Measurements from ENCODE around the gene CISTR.
A peak's percentile ranks its signal among the peaks of the same experiment; 100 is the strongest.

Gene CISTR

DNA sequence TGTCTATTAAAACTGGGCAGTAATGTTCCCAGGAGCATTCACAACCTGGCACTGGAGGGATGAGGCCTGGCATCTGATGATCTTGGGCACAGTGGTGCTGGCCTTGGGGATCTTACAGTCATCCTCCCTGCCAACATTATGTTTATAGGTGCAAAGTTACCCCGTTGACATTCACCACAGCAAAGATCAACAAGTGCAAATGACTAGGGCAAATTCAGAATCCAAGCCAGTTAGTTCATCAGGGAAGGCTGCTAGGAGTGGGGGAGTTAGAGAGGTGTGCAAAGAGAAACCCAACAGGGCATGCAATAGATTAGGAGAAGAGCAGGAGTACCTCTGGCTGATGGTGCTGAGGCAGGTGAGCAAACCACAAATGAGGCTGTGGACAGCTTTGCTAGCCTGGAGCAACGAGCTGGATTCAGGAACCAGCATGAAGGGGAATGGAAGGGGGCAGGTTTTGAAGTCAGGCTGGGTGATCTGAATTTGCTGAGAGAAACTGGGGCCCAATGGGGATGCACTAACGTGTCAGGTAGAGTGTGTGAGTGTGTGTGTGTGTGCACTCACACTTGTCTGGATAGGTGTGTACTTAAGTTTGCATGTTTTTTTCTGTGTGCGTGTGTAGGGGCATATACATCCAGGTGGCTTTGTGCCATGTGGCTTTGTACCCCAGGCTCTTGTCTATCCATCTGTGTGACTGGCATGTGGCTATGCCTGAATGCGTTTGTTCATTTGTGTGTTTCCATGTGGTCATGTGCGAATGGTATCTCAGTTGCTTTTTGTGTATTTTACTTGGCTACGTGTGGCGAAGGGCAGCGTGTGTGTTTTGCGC, 1.6 kb downstream of the CISTR start:
- Histone ChIP-seq H3K18ac (ENCODE audit: low read length) (peak overlapping the region; percentile 94), H3K9me3 (replicated peaks in 1 of 2; ENCODE audit: control insufficient read depth in 2 of 2, insufficient read depth in 1 of 2, low read depth in 1 of 2, low read length in 2 of 2) (no peaks in the 10 kb centered on the region), H3K4me1 (ENCODE audit: control insufficient read depth in 2 of 2, insufficient read depth in 1 of 2, low read depth in 1 of 2, low read length in 2 of 2) (peaks cover 22 to 43% of the 10 kb centered on the region in 2 donors), H3K9ac (ENCODE audit: low read depth, low read length, poor library complexity) (peak overlapping the region; percentile 93), H2BK120ac (ENCODE audit: low read depth, low read length) (peak overlapping the region; percentile 57), H3K27ac (replicated peaks; ENCODE audit: low read length) (peak overlapping the region; percentile 83), H2BK15ac (ENCODE audit: low read length) (peak overlapping the region; percentile 68), H3K27me3 (ENCODE audit: control insufficient read depth in 3 of 3, insufficient read depth in 3 of 3, low read depth in 1 of 3, low read length in 3 of 3) (peaks cover 0 to 92% (median 46%) of the 10 kb centered on the region in 3 experiments), H3K23ac (ENCODE audit: low read depth, low read length, poor library complexity) (peak overlapping the region; percentile 75), H3K4ac (ENCODE audit: low read length) (no peak overlapping the region), H2AFZ (ENCODE audit: low read length) (peak overlapping the region; percentile 96), H2BK12ac (ENCODE audit: low read length) (peak overlapping the region; percentile 78), H2BK5ac (ENCODE audit: low read length) (no peak overlapping the region), H4K8ac (ENCODE audit: low read depth, low read length) (no peak overlapping the region), H4K91ac (ENCODE audit: low read depth, low read length, poor library complexity) (no peak overlapping the region), H3K36me3 (replicated peaks in 1 of 2; ENCODE audit: control insufficient read depth in 2 of 2, insufficient read depth in 2 of 2, low read length in 2 of 2) (no peaks in the 10 kb centered on the region), H3K79me1 (ENCODE audit: low read depth, low read length) (no peaks in the 10 kb centered on the region), H2AK5ac (ENCODE audit: low read depth, low read length) (peak overlapping the region; percentile 16), H3K4me2 (ENCODE audit: insufficient read depth, low read length, poor library complexity, severe bottlenecking) (peak overlapping the region; percentile 77), H3K14ac (ENCODE audit: low read length) (no peak overlapping the region), H3K4me3 (ENCODE audit: low read length in 2 of 2) (peak overlapping the region in 1 of 2 donors; percentile 48)
- WGBS, 2 donors (ENCODE audit: extremely low coverage in 2 of 2, insufficient read length in 2 of 2, insufficient replicate concordance in 1 of 2) = no CpG with 5 or more reads among the region's 10 CpGs
- DNase-seq (ENCODE audit: low spot score) = no peak

DNA sequence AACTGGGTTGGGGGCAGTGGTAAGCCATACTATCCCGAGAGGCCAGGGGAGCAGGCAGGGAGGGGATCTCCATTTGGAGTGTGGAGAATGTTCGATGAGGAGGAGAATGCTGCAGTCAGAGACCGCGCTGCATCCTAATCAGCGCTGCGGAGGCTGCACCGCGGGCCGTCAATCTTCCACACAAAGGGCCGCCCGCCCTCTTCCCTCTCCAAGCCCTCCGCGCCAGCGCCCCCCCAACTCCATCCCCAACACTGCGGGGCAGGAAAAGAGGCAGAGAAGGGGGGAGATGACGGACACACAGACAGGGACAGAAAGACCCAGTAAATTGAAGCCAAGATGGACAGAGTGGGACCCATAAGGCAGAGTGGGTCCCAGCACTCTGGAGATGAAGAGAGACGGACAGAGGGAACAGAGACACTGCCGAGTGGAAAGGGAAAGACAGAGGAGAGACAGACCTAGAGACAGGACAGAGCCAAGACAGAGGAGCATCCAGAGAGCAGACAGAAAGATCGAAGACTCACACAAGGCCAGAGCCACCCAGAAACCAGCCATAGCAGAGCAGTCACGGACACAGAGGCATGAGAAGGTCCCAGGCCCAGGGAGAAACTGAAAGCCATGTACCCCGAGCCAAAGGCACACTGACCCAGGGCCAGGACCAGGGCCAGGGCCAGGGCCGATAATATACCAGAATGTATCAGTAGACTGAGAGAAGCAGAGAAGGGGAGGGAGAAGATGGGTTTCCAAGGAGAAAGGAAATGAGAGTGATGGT, 3.5 kb downstream of the CISTR start:
- no peak overlapping the region for H4K8ac ChIP-seq (ENCODE audit: low read depth, low read length)
- H4K91ac ChIP-seq (ENCODE audit: low read depth, low read length, poor library complexity) = peak overlapping the region; percentile 31
- H3K14ac ChIP-seq (ENCODE audit: low read length) = no peak overlapping the region
- H3K9me3 ChIP-seq (replicated peaks in 1 of 2; ENCODE audit: control insufficient read depth in 2 of 2, insufficient read depth in 1 of 2, low read depth in 1 of 2, low read length in 2 of 2) = no peaks in the 10 kb centered on the region
- H3K27me3 ChIP-seq (ENCODE audit: control insufficient read depth in 3 of 3, insufficient read depth in 3 of 3, low read depth in 1 of 3, low read length in 3 of 3) = peaks cover 0 to 89% (median 39%) of the 10 kb centered on the region in 3 experiments
- peak overlapping the region; percentile 14 for H2BK5ac ChIP-seq (ENCODE audit: low read length)
- peak overlapping the region; percentile 41 for H3K18ac ChIP-seq (ENCODE audit: low read length)
- no peak for DNase-seq (ENCODE audit: low spot score)
- no peak overlapping the region for H3K4ac ChIP-seq (ENCODE audit: low read length)
- peak overlapping the region; percentile 50 for H2AK5ac ChIP-seq (ENCODE audit: low read depth, low read length)
- no peak overlapping the region for H2BK120ac ChIP-seq (ENCODE audit: low read depth, low read length)
- H3K9ac ChIP-seq (ENCODE audit: low read depth, low read length, poor library complexity) = no peak overlapping the region
- H3K79me1 ChIP-seq (ENCODE audit: low read depth, low read length) = no peaks in the 10 kb centered on the region
- H3K23ac ChIP-seq (ENCODE audit: low read depth, low read length, poor library complexity) = no peak overlapping the region
- peak overlapping the region; percentile 35 for H3K4me2 ChIP-seq (ENCODE audit: insufficient read depth, low read length, poor library complexity, severe bottlenecking)
- peak overlapping the region in 1 of 2 donors; percentile 19 for H3K4me3 ChIP-seq (ENCODE audit: low read length in 2 of 2)
- H3K4me1 ChIP-seq (ENCODE audit: control insufficient read depth in 2 of 2, insufficient read depth in 1 of 2, low read depth in 1 of 2, low read length in 2 of 2) = peaks cover 22 to 47% of the 10 kb centered on the region in 2 donors
- H2AFZ ChIP-seq (ENCODE audit: low read length) = peak overlapping the region; percentile 89
- H3K27ac ChIP-seq (replicated peaks; ENCODE audit: low read length) = no peak overlapping the region
- H2BK12ac ChIP-seq (ENCODE audit: low read length) = no peak overlapping the region
- WGBS, 2 donors (ENCODE audit: extremely low coverage in 2 of 2, insufficient read length in 2 of 2, insufficient replicate concordance in 1 of 2) = no CpG with 5 or more reads among the region's 22 CpGs
- H3K36me3 ChIP-seq (replicated peaks in 1 of 2; ENCODE audit: control insufficient read depth in 2 of 2, insufficient read depth in 2 of 2, low read length in 2 of 2) = no peaks in the 10 kb centered on the region
- peak overlapping the region; percentile 24 for H2BK15ac ChIP-seq (ENCODE audit: low read length)

DNA sequence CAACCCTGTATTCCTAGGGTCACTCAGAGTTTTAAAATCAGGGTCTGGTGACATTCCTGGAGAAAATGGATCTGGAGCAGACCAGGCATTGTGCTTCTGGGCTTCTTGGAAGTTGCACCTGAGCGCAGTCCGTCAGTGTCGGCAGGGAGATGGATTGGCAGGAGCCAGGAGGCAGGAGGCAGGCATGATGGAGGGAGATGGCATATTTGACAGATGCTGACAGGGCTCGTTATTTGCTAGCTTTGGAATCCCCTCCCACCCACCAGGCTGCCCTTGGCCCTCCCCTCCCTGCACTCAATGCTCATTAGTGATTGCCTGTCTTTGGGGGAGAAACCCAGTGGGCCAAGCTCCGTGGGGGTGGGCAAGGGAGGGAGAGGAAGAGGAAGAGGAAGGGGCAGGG, 4.7 kb downstream of the CISTR start:
- Histone ChIP-seq H3K27ac (replicated peaks; ENCODE audit: low read length) (no peak overlapping the region), H3K9me3 (replicated peaks in 1 of 2; ENCODE audit: control insufficient read depth in 2 of 2, insufficient read depth in 1 of 2, low read depth in 1 of 2, low read length in 2 of 2) (no peaks in the 10 kb centered on the region), H4K91ac (ENCODE audit: low read depth, low read length, poor library complexity) (no peak overlapping the region), H3K14ac (ENCODE audit: low read length) (no peak overlapping the region), H2BK5ac (ENCODE audit: low read length) (no peak overlapping the region), H3K27me3 (ENCODE audit: control insufficient read depth in 3 of 3, insufficient read depth in 3 of 3, low read depth in 1 of 3, low read length in 3 of 3) (peaks cover 0 to 88% (median 30%) of the 10 kb centered on the region in 3 experiments), H3K36me3 (replicated peaks in 1 of 2; ENCODE audit: control insufficient read depth in 2 of 2, insufficient read depth in 2 of 2, low read length in 2 of 2) (no peaks in the 10 kb centered on the region), H3K9ac (ENCODE audit: low read depth, low read length, poor library complexity) (no peak overlapping the region), H2BK12ac (ENCODE audit: low read length) (peak overlapping the region; percentile 32), H3K23ac (ENCODE audit: low read depth, low read length, poor library complexity) (no peak overlapping the region), H4K8ac (ENCODE audit: low read depth, low read length) (no peak overlapping the region), H2BK15ac (ENCODE audit: low read length) (no peak overlapping the region), H3K4me2 (ENCODE audit: insufficient read depth, low read length, poor library complexity, severe bottlenecking) (peak overlapping the region; percentile 18), H2AK5ac (ENCODE audit: low read depth, low read length) (no peak overlapping the region), H2AFZ (ENCODE audit: low read length) (peak overlapping the region; percentile 55), H2BK120ac (ENCODE audit: low read depth, low read length) (no peak overlapping the region), H3K4me3 (ENCODE audit: low read length in 2 of 2) (no peak overlapping the region), H3K4me1 (ENCODE audit: control insufficient read depth in 2 of 2, insufficient read depth in 1 of 2, low read depth in 1 of 2, low read length in 2 of 2) (peaks cover 22 to 40% of the 10 kb centered on the region in 2 donors), H3K4ac (ENCODE audit: low read length) (no peak overlapping the region), H3K79me1 (ENCODE audit: low read depth, low read length) (no peaks in the 10 kb centered on the region), H3K18ac (ENCODE audit: low read length) (peak overlapping the region; percentile 64)
- WGBS, 2 donors (ENCODE audit: extremely low coverage in 2 of 2, insufficient read length in 2 of 2, insufficient replicate concordance in 1 of 2) = no CpG with 5 or more reads among the region's 5 CpGs
- no peak for DNase-seq (ENCODE audit: low spot score)

GRCh38 chr12:53746592-53747092, 5.1 kb downstream of the CISTR start:
- H3K18ac ChIP-seq (ENCODE audit: low read length) = peak overlapping the region; percentile 46
- WGBS, 2 donors (ENCODE audit: extremely low coverage in 2 of 2, insufficient read length in 2 of 2, insufficient replicate concordance in 1 of 2) = no CpG with 5 or more reads among the region's 20 CpGs

More at GRCh38 chr12:53746592-53747092, 5.1 kb downstream of the CISTR start:
- Histone ChIP-seq H3K27ac (replicated peaks; ENCODE audit: low read length) (no peak overlapping the region), H2AK5ac (ENCODE audit: low read depth, low read length) (no peak overlapping the region), H2BK12ac (ENCODE audit: low read length) (no peak overlapping the region), H3K4me1 (ENCODE audit: control insufficient read depth in 2 of 2, insufficient read depth in 1 of 2, low read depth in 1 of 2, low read length in 2 of 2) (peaks cover 21 to 40% of the 10 kb centered on the region in 2 donors), H3K9ac (ENCODE audit: low read depth, low read length, poor library complexity) (no peak overlapping the region), H3K4ac (ENCODE audit: low read length) (no peak overlapping the region), H4K91ac (ENCODE audit: low read depth, low read length, poor library complexity) (no peak overlapping the region), H4K8ac (ENCODE audit: low read depth, low read length) (no peak overlapping the region), H3K9me3 (replicated peaks in 1 of 2; ENCODE audit: control insufficient read depth in 2 of 2, insufficient read depth in 1 of 2, low read depth in 1 of 2, low read length in 2 of 2) (no peaks in the 10 kb centered on the region), H3K4me3 (ENCODE audit: low read length in 2 of 2) (no peak overlapping the region), H3K36me3 (replicated peaks in 1 of 2; ENCODE audit: control insufficient read depth in 2 of 2, insufficient read depth in 2 of 2, low read length in 2 of 2) (no peaks in the 10 kb centered on the region), H2BK5ac (ENCODE audit: low read length) (no peak overlapping the region), H2BK120ac (ENCODE audit: low read depth, low read length) (no peak overlapping the region), H3K23ac (ENCODE audit: low read depth, low read length, poor library complexity) (no peak overlapping the region), H3K79me1 (ENCODE audit: low read depth, low read length) (no peaks in the 10 kb centered on the region), H2AFZ (ENCODE audit: low read length) (peak overlapping the region; percentile 76), H3K4me2 (ENCODE audit: insufficient read depth, low read length, poor library complexity, severe bottlenecking) (peak overlapping the region; percentile 18), H2BK15ac (ENCODE audit: low read length) (no peak overlapping the region), H3K27me3 (ENCODE audit: control insufficient read depth in 3 of 3, insufficient read depth in 3 of 3, low read depth in 1 of 3, low read length in 3 of 3) (peaks cover 0 to 86% (median 29%) of the 10 kb centered on the region in 3 experiments), H3K14ac (ENCODE audit: low read length) (no peak overlapping the region)
- DNase-seq (ENCODE audit: low spot score) = peak; percentile 92

Data from neuronal stem cell (in vitro differentiated cells).